Neural cell (in vitro differentiated cells): Measurements from ENCODE around the gene CYGB.

ENCODE experiments used
- CTCF ChIP-seq: fragments of 450-650 bp; IDR thresholded peaks from 2 replicates; pipeline ENCODE4 v1.5.1; 2014; ENCODE audit warnings: antibody characterized with exemption, mild to moderate bottlenecking, moderate library complexity; ENCODE audit not compliant: poor library complexity, severe bottlenecking
- POLR2AphosphoS5 ChIP-seq: IDR thresholded peaks from 2 replicates; pipeline ENCODE4 v1.6.1; 2012
- RAD21 ChIP-seq: fragments of 450-650 bp; conservative IDR thresholded peaks from 2 replicates; pipeline ENCODE4 v1.6.1; 2014; ENCODE audit warnings: antibody characterized with exemption, mild to moderate bottlenecking, moderate library complexity

GRCh38 chr17:76511668-76512365 is 25.7 kb downstream of the CYGB start:
- TF ChIP-seq CTCF (no peak), POLR2AphosphoS5 (no peak), RAD21 (no peak)
